Loucy (cell line): Measurements from ENCODE around the gene NFIX.

Source experiments
- H2AFZ ChIP-seq: fragments of 200-600 bp; sonication (generic); 2 replicates; pipeline ENCODE4 v1.6.0; 2016; ENCODE audit warnings: antibody characterized with exemption, mild to moderate bottlenecking, low read length, moderate library complexity
- H3F3A ChIP-seq: fragments of 200-600 bp; 2 replicates; pipeline ENCODE4 v1.6.0; 2016; ENCODE audit warnings: antibody characterized with exemption, low read depth, mild to moderate bottlenecking
- H3K27me3 ChIP-seq: fragments of 200-600 bp; sonication (generic); 2 replicates; pipeline ENCODE4 v1.6.1; 2014; ENCODE audit warnings: low read length, mild to moderate bottlenecking; ENCODE audit not compliant: insufficient read depth, poor library complexity, severe bottlenecking
- H3K36me3 ChIP-seq: fragments of 200-600 bp; sonication (generic); 2 replicates; pipeline ENCODE4 v1.6.1; 2016; ENCODE audit warnings: low read length; ENCODE audit not compliant: insufficient read depth
- H3K4me1 ChIP-seq: fragments of 200-600 bp; sonication (generic); 2 replicates; pipeline ENCODE4 v1.5.1; 2014; ENCODE audit warnings: low read length, mild to moderate bottlenecking; ENCODE audit not compliant: insufficient read depth, poor library complexity, severe bottlenecking
- H3K4me2 ChIP-seq: fragments of 200-600 bp; sonication (generic); 2 replicates; pipeline ENCODE4 v1.6.0; 2014; ENCODE audit warnings: antibody characterized with exemption, low read length, low read depth, mild to moderate bottlenecking; ENCODE audit not compliant: poor library complexity, severe bottlenecking
- H3K4me3 ChIP-seq: fragments of 200-600 bp; sonication (generic); 2 replicates; pipeline ENCODE4 v1.5.1; 2014; ENCODE audit warnings: low read length, mild to moderate bottlenecking, mixed read lengths; ENCODE audit not compliant: poor library complexity, severe bottlenecking
- H3K79me2 ChIP-seq: fragments of 200-600 bp; sonication (generic); 2 replicates; pipeline ENCODE4 v1.6.1; 2014; ENCODE audit warnings: low read length; ENCODE audit not compliant: insufficient read depth
- H3K9ac ChIP-seq: fragments of 200-600 bp; sonication (generic); 2 replicates; pipeline ENCODE4 v1.6.0; 2014; ENCODE audit warnings: mild to moderate bottlenecking, low read depth, low read length, moderate library complexity; ENCODE audit not compliant: poor library complexity, severe bottlenecking
- H3K9me2 ChIP-seq: fragments of 200-600 bp; sonication (generic); replicated peaks from 2 replicates; pipeline ENCODE4 v1.6.1; 2016; ENCODE audit warnings: low read depth, low read length, mixed read lengths
- H3K9me3 ChIP-seq: fragments of 200-600 bp; sonication (generic); 2 replicates; pipeline ENCODE4 v1.6.1; 2014; ENCODE audit warnings: mild to moderate bottlenecking, antibody characterized with exemption, low read length, low read depth; ENCODE audit not compliant: insufficient read depth
- H4K20me1 ChIP-seq: fragments of 200-600 bp; sonication (generic); 2 replicates; pipeline ENCODE4 v1.6.0; 2014; ENCODE audit warnings: antibody characterized with exemption, low read length, mild to moderate bottlenecking; ENCODE audit not compliant: insufficient read depth, poor library complexity, severe bottlenecking
- EZH2phosphoT487 ChIP-seq: fragments of 200-600 bp; IDR thresholded peaks from 2 replicates; pipeline ENCODE4 v1.6.1; 2018; ENCODE audit warnings: antibody characterized with exemption, mild to moderate bottlenecking, moderate library complexity, borderline replicate concordance
- TF ChIP-seq, protein P1 (sequence below): fragments of 200-600 bp; sonication (generic); conservative IDR thresholded peaks from 2 replicates; pipeline ENCODE4 v1.5.1; 2014; ENCODE audit warnings: mild to moderate bottlenecking, antibody characterized with exemption, low read length

The NFIX gene

DNA sequence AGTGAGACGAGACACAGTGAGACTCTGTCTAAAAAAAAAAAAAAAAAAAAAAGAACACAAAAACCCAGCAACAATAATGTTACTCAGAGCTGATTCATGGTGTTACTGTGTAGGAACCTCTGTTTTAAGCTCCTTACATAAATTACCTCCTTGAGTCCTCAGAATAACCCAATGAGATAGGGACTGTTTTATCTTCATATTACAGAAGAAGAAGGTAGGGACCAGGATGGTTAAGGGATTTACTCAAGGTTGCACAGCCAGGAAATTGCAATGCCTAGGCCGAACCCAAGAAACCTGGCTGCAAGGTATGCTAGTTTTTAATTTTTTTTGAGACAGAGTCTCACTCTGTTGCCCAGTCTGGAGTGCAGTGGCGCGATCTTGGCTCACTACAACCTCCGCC is 27.4 kb upstream of the NFIX start:
- no peak overlapping the region for H3K9ac ChIP-seq
- H2AFZ ChIP-seq, result no peak overlapping the region
- H3K4me3 ChIP-seq, result no peak overlapping the region
- H3K9me3 ChIP-seq, result no peaks in the 10 kb centered on the region
- no peaks in the 10 kb centered on the region for H3K79me2 ChIP-seq
- no peaks in the 10 kb centered on the region for H3K36me3 ChIP-seq
- H3F3A ChIP-seq, result no peaks in the 10 kb centered on the region
- peaks cover 9% of the 10 kb centered on the region for H3K4me1 ChIP-seq
- no peaks in the 10 kb centered on the region for H3K9me2 ChIP-seq
- H3K27me3 ChIP-seq, result no peaks in the 10 kb centered on the region
- H4K20me1 ChIP-seq, result no peaks in the 10 kb centered on the region
- TF ChIP-seq, protein P1, sequence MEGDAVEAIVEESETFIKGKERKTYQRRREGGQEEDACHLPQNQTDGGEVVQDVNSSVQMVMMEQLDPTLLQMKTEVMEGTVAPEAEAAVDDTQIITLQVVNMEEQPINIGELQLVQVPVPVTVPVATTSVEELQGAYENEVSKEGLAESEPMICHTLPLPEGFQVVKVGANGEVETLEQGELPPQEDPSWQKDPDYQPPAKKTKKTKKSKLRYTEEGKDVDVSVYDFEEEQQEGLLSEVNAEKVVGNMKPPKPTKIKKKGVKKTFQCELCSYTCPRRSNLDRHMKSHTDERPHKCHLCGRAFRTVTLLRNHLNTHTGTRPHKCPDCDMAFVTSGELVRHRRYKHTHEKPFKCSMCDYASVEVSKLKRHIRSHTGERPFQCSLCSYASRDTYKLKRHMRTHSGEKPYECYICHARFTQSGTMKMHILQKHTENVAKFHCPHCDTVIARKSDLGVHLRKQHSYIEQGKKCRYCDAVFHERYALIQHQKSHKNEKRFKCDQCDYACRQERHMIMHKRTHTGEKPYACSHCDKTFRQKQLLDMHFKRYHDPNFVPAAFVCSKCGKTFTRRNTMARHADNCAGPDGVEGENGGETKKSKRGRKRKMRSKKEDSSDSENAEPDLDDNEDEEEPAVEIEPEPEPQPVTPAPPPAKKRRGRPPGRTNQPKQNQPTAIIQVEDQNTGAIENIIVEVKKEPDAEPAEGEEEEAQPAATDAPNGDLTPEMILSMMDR, result no peak
- TF ChIP-seq EZH2phosphoT487, result no peak
- H3K4me2 ChIP-seq, result no peak overlapping the region

DNA sequence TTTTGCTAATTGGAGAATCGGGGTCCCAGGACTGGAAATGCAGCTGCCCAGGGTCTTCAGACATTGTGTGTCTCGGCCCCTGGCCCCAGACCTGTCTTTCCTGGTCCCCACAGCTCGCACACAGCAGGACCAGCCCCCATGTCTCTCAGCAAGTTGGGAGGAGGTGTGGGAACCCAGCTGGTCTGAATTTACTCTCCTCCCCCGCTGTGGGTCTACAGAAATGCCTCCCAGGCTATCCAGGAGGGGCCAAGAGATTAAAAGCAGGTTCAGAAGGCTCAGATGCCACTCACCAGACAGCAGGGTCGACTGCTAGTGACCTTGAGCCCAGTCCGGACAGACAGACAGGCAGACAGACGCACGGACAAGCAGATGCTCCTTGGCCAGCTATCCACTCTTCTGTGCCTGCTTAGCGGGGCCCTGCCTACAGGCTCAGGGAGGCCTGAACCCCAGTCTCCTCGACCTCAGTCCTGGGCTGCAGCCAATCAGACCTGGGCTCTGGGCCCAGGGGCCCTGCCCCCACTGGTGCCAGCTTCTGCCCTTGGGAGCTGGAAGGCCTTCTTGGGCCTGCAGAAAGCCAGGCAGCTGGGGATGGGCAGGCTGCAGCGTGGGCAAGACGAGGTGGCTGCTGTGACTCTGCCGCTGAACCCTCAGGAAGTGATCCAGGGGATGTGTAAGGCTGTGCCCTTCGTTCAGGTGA is 25.8 kb upstream of the NFIX start, which contains the start of gene DAND5:
Gene DAND5 (plus strand): TSS at position 285 of the 697 bp plus-strand sequence. CDS start 85 bp downstream, at position 370.
- H3K9me3 ChIP-seq, result no peaks in the 10 kb centered on the region
- no peaks in the 10 kb centered on the region for H4K20me1 ChIP-seq
- H3K36me3 ChIP-seq, result no peaks in the 10 kb centered on the region
- H2AFZ ChIP-seq, result no peak within 1 kb of the TSS
- peaks cover 9% of the 10 kb centered on the region for H3K4me1 ChIP-seq
- no peaks in the 10 kb centered on the region for H3K79me2 ChIP-seq
- no peaks in the 10 kb centered on the region for H3K27me3 ChIP-seq
- H3K9me2 ChIP-seq, result no peaks in the 10 kb centered on the region
- H3K4me2 ChIP-seq, result no peak within 1 kb of the TSS
- no peak within 1 kb of the TSS for H3K4me3 ChIP-seq
- H3F3A ChIP-seq, result no peaks in the 10 kb centered on the region
- no peak within 1 kb of the TSS for H3K9ac ChIP-seq
- no peak for TF ChIP-seq EZH2phosphoT487
- TF ChIP-seq, protein P1, result no peak

DNA sequence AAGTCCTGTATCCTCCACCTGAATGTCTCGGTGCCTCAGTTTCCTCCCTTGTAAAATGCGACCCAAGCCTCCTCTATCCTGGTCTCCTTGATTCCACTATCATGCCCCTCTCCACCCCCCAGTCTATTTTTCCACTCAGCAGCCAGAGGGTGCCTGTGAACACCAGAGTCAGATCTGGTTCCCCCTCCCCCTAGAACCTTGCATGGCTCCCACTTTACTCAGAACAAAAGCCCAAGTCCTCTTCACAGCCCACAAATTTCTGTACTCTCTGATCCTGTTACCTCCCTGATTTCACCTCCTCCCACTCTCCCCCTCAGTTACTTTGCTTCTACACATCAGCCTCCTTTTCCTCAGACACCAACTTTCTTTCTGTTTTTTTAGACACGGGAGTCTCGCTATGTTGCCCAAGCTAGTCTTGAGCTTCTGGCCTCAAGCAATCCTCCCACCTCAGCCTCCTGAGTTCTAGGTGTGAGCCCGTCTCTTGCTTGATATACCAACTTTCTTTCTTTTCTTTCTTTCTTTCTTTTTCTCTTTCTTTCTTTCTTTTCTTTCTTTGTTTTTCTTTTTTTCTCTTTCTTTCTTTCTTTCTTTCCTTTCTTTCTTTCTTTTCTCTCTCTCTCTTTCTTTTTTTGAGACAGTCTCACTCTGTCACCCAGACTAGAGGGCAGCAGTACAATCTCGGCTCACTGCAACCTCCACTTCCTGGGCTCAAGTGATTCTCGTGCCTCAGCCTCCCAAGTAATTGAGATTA is 25.0 kb upstream of the NFIX start:
- Histone ChIP-seq H3K79me2 (no peaks in the 10 kb centered on the region), H3F3A (no peaks in the 10 kb centered on the region), H3K27me3 (no peaks in the 10 kb centered on the region), H4K20me1 (no peaks in the 10 kb centered on the region), H3K4me2 (no peak overlapping the region), H3K36me3 (no peaks in the 10 kb centered on the region), H3K9me2 (no peaks in the 10 kb centered on the region), H2AFZ (no peak overlapping the region), H3K4me3 (no peak overlapping the region), H3K9ac (no peak overlapping the region), H3K4me1 (peaks cover 6% of the 10 kb centered on the region), H3K9me3 (no peaks in the 10 kb centered on the region)
- TF ChIP-seq, protein P1, result no peak
- TF ChIP-seq EZH2phosphoT487, result no peak
